ENCODE results near the gene C16orf95. TPM values are rescaled to one million over a fixed set of nuclear protein-coding genes. Genes with fewer than 3 reads are reported as not detected.

The C16orf95 gene
- total and polyA plus RNA-seq, 2 experiments from 2014 or later, result 8.5 to 8.6 TPM

GRCh38 chr16:87361916-87362619, 44.9 kb upstream of the C16orf95 start:
- no peak overlapping the region for H3K4me3 ChIP-seq
- peaks cover 11% of the 10 kb centered on the region for H3K4me1 ChIP-seq (ENCODE audit: low read depth)
- peaks cover 3% of the 10 kb centered on the region for H3K36me3 ChIP-seq
- no peak overlapping the region for H3K27ac ChIP-seq
- DNase-seq (ENCODE audit: low read depth in 1 of 2, low spot score in 1 of 2), result no peak
- no peak for TF ChIP-seq CTCF (IDR thresholded peaks at IDR 0.05; ENCODE audit: low read depth, low read length)
- no peaks in the 10 kb centered on the region for H3K27me3 ChIP-seq
- no peaks in the 10 kb centered on the region for H3K9me3 ChIP-seq (ENCODE audit: low read depth)

GRCh38 chr16:87360862-87361610, 43.8 kb upstream of the C16orf95 start:
- TF ChIP-seq CTCF (IDR thresholded peaks at IDR 0.05; ENCODE audit: low read depth, low read length), result no peak
- Histone ChIP-seq H3K36me3 (peaks cover 3% of the 10 kb centered on the region), H3K9me3 (ENCODE audit: low read depth) (no peaks in the 10 kb centered on the region), H3K27ac (no peak overlapping the region), H3K4me3 (no peak overlapping the region), H3K27me3 (no peaks in the 10 kb centered on the region), H3K4me1 (ENCODE audit: low read depth) (peaks cover 19% of the 10 kb centered on the region)
- no peak for DNase-seq (ENCODE audit: low read depth in 1 of 2, low spot score in 1 of 2)

GRCh38 chr16:87359121-87359520, 41.9 kb upstream of the C16orf95 start:
- no peak for TF ChIP-seq CTCF (IDR thresholded peaks at IDR 0.05; ENCODE audit: low read depth, low read length)
- Histone ChIP-seq H3K9me3 (ENCODE audit: low read depth) (no peaks in the 10 kb centered on the region), H3K36me3 (peaks cover 3% of the 10 kb centered on the region), H3K4me1 (ENCODE audit: low read depth) (peaks cover 24% of the 10 kb centered on the region), H3K27me3 (no peaks in the 10 kb centered on the region), H3K27ac (no peak overlapping the region), H3K4me3 (no peak overlapping the region)
- DNase-seq (ENCODE audit: low read depth in 1 of 2, low spot score in 1 of 2), result no peak

GRCh38 chr16:87358696-87359095, 41.5 kb upstream of the C16orf95 start:
- Histone ChIP-seq H3K9me3 (ENCODE audit: low read depth) (no peaks in the 10 kb centered on the region), H3K27ac (no peak overlapping the region), H3K36me3 (peaks cover 3% of the 10 kb centered on the region), H3K27me3 (no peaks in the 10 kb centered on the region), H3K4me1 (ENCODE audit: low read depth) (peaks cover 20% of the 10 kb centered on the region), H3K4me3 (no peak overlapping the region)
- no peak for TF ChIP-seq CTCF (IDR thresholded peaks at IDR 0.05; ENCODE audit: low read depth, low read length)
- DNase-seq (ENCODE audit: low read depth in 1 of 2, low spot score in 1 of 2), result no peak

- Histone ChIP-seq H3K9me3 (ENCODE audit: low read depth) (no peaks in the 10 kb centered on the region), H3K36me3 (peaks cover 3% of the 10 kb centered on the region), H3K27me3 (no peaks in the 10 kb centered on the region), H3K4me1 (ENCODE audit: low read depth) (peaks cover 16% of the 10 kb centered on the region), H3K27ac (no peak overlapping the region), H3K4me3 (no peak overlapping the region)
- DNase-seq (ENCODE audit: low read depth in 1 of 2, low spot score in 1 of 2), result no peak
- TF ChIP-seq CTCF (IDR thresholded peaks at IDR 0.05; ENCODE audit: low read depth, low read length), result no peak
These were observed 41.1 kb upstream of the C16orf95 start for GRCh38 chr16:87358250-87358649.

Measured in cardiac muscle cell (in vitro differentiated cells and primary cell).